HEK293T (cell line): ENCODE results near the gene TTC7B.

Experiments used
- CTCF ChIA-PET: fragments of 350-600 bp; formaldehyde crosslinking; extraction: SDS; loops from one replicate; lab custom pipeline; 2021; ENCODE audit warnings: antibody characterized with exemption, inconsistent platforms; lab: Yijun Ruan, JAX
- POLR2A ChIA-PET: fragments of 350-600 bp; formaldehyde crosslinking; extraction: SDS; loops from one replicate; lab custom pipeline; 2020; ENCODE audit warnings: antibody characterized with exemption, inconsistent platforms; lab: Yijun Ruan, JAX
- DNase-seq: peaks from one replicate; pipeline ENCODE4 v3.0.0; 2012; ENCODE audit warnings: mixed read lengths; ENCODE audit errors: extremely low spot score
- ARNT ChIP-seq: fragments of 450-650 bp; IDR thresholded peaks from 2 replicates; pipeline ENCODE4 v1.6.1; 2017; ENCODE audit warnings: mild to moderate bottlenecking
- BHLHE40 ChIP-seq: fragments of 450-650 bp; IDR thresholded peaks from 2 replicates; pipeline ENCODE4 v1.6.1; 2016; ENCODE audit warnings: mild to moderate bottlenecking, moderate library complexity, borderline replicate concordance
- CTBP1 ChIP-seq: fragments of 450-650 bp; IDR thresholded peaks from 2 replicates; pipeline ENCODE4 v1.6.1; 2016; ENCODE audit warnings: borderline replicate concordance
- ELF4 ChIP-seq: fragments of 450-650 bp; IDR thresholded peaks from 2 replicates; pipeline ENCODE4 v1.6.1; 2017; ENCODE audit warnings: antibody characterized with exemption
- FOXA1 ChIP-seq: fragments of 450-650 bp; IDR thresholded peaks from 2 replicates; pipeline ENCODE4 v1.6.1; 2016; ENCODE audit warnings: mild to moderate bottlenecking
- FOXK2 ChIP-seq: fragments of 450-650 bp; IDR thresholded peaks from 2 replicates; pipeline ENCODE4 v1.6.1; 2016; ENCODE audit warnings: mild to moderate bottlenecking
- FOXM1 ChIP-seq: fragments of 450-650 bp; IDR thresholded peaks from 2 replicates; pipeline ENCODE4 v1.6.1; 2017; ENCODE audit warnings: mild to moderate bottlenecking, borderline replicate concordance
- HDGF ChIP-seq: fragments of 450-650 bp; IDR thresholded peaks from 2 replicates; pipeline ENCODE4 v1.6.1; 2017; ENCODE audit warnings: antibody characterized with exemption, borderline replicate concordance
- L3MBTL2 ChIP-seq: fragments of 450-650 bp; conservative IDR thresholded peaks from 2 replicates; pipeline ENCODE4 v1.6.1; 2016; ENCODE audit warnings: mild to moderate bottlenecking
- LEF1 ChIP-seq: fragments of 450-650 bp; IDR thresholded peaks from 2 replicates; pipeline ENCODE4 v1.6.1; 2017; ENCODE audit warnings: mild to moderate bottlenecking, borderline replicate concordance
- NFRKB ChIP-seq: fragments of 450-650 bp; IDR thresholded peaks from 2 replicates; pipeline ENCODE4 v1.6.1; 2016; ENCODE audit warnings: mild to moderate bottlenecking, moderate library complexity
- PKNOX1 ChIP-seq: fragments of 450-650 bp; IDR thresholded peaks from 2 replicates; pipeline ENCODE4 v1.6.1; 2016
- SP1 ChIP-seq: fragments of 450-650 bp; IDR thresholded peaks from 2 replicates; pipeline ENCODE4 v1.6.1; 2017
- SUZ12 ChIP-seq: fragments of 450-650 bp; IDR thresholded peaks from 2 replicates; pipeline ENCODE4 v1.6.1; 2016; ENCODE audit warnings: mild to moderate bottlenecking
- TARDBP ChIP-seq: fragments of 450-650 bp; IDR thresholded peaks from 2 replicates; pipeline ENCODE4 v1.6.1; 2016
- ZNF384 ChIP-seq: fragments of 450-650 bp; IDR thresholded peaks from 2 replicates; pipeline ENCODE4 v1.6.1; 2016

TTC7B gene

GRCh38 chr14:90496379-90496778 lies 319.9 kb downstream of the TTC7B start:
- TF ChIP-seq ELF4 (no peak), LEF1 (no peak), CTBP1 (no peak), FOXA1 (no peak), NFRKB (no peak), ZNF384 (no peak), SUZ12 (no peak), L3MBTL2 (no peak), FOXM1 (no peak), TARDBP (no peak)
- ChIA-PET POLR2A (no interaction called here), CTCF (no interaction called here)
- DNase-seq, result no peak

GRCh38 chr14:90495357-90496276 lies 320.6 kb downstream of the TTC7B start:
- POLR2A ChIA-PET, result no interaction called here
- DNase-seq, result peak; percentile 66
- CTCF ChIA-PET, result no interaction called here
- TF ChIP-seq TARDBP (no peak), FOXA1 (no peak), CTBP1 (no peak), LEF1 (no peak), FOXK2 (no peak), FOXM1 (no peak), SUZ12 (no peak), ZNF384 (no peak), L3MBTL2 (no peak), PKNOX1 (no peak), ELF4 (no peak), ARNT (no peak), BHLHE40 (no peak)

- TF ChIP-seq NFRKB (no peak), FOXM1 (no peak), ELF4 (no peak), CTBP1 (no peak), ARNT (no peak), TARDBP (no peak), SP1 (no peak), SUZ12 (no peak)
- POLR2A ChIA-PET, result no interaction called here
- CTCF ChIA-PET, result interaction anchor here (0.7 kb wide), 1 partner anchor 34 kb away, joined by 3 read pairs; no protein-coding TSS in a partner anchor
- no peak for DNase-seq
Measured at GRCh38 chr14:90491911-90492531, 324.2 kb downstream of the TTC7B start.

GRCh38 chr14:90491221-90491885 lies 324.9 kb downstream of the TTC7B start:
- ChIA-PET POLR2A (no interaction called here), CTCF (no interaction called here)
- no peak for DNase-seq
- TF ChIP-seq L3MBTL2 (no peak), LEF1 (no peak), HDGF (no peak), CTBP1 (no peak), SUZ12 (no peak), ZNF384 (no peak), FOXM1 (no peak), FOXK2 (no peak), SP1 (no peak), FOXA1 (no peak), BHLHE40 (no peak), NFRKB (no peak), PKNOX1 (no peak), TARDBP (no peak), ARNT (no peak), ELF4 (no peak)

- ChIA-PET CTCF (no interaction called here), POLR2A (no interaction called here)
- no peak for DNase-seq
- no peak for TF ChIP-seq TARDBP
- no peak for TF ChIP-seq ELF4
- no peak for TF ChIP-seq L3MBTL2
- no peak for TF ChIP-seq ARNT
- TF ChIP-seq CTBP1, result no peak
- no peak for TF ChIP-seq NFRKB
- TF ChIP-seq SUZ12, result no peak
- no peak for TF ChIP-seq SP1
- TF ChIP-seq FOXM1, result no peak
- no peak for TF ChIP-seq LEF1
- no peak for TF ChIP-seq PKNOX1
Measured at GRCh38 chr14:90490720-90491050, 325.5 kb downstream of the TTC7B start.
